Stimulated activated CD4-positive, alpha-beta T cell treated with anti-CD3 and anti-CD28 coated beads, Interleukin-2, amount 100 ng/mL, for 4 hours (primary cell): ENCODE data around the gene PCDHA5.

Experiments
- DNase-seq: peaks from one replicate; pipeline ENCODE4 v3.0.0-alpha.2; 2020; ENCODE audit warnings: low read depth

The PCDHA5 gene

DNA sequence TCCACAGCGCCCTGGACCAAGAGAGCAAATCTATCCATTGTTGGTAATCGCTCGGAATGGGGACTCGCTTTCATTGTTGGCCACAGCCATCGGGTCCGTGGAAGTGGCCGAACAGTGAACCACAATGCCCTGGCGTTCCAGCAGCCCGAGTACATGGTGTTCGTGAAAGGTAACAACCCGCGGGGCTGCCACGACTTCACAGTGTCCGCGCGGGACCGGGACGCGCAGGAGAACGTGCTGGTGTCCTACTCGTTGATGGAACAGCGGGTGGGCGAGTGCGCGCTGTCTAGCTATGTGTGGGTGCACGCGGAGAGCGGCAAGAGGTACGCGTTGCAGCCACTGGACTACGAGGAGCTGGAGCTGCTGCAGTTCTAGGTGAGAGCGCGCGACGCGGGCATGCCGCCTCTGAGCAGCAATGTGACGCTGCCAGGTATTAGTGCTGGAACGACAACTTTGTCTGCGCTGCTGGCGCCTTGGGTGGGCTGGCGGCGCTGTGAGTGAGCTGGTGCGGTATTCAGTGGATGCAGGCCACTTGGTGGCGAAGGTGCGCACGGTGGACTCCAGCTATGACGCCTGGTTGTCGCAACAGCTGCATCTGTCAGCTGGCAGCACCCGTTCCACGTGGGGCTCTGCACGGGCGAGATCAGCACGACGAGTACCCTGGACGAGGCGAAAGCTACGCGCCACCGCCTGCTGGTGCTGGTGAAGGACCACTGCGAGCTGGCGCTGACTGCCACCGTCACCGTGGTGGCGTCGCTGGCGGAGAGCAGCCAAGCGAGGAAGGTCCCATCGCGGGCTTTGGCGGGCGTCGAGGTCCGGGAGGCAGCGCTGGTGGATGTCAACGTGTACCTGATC, 41.3 kb downstream of the PCDHA5 start:
- DNase-seq: no peak

DNA sequence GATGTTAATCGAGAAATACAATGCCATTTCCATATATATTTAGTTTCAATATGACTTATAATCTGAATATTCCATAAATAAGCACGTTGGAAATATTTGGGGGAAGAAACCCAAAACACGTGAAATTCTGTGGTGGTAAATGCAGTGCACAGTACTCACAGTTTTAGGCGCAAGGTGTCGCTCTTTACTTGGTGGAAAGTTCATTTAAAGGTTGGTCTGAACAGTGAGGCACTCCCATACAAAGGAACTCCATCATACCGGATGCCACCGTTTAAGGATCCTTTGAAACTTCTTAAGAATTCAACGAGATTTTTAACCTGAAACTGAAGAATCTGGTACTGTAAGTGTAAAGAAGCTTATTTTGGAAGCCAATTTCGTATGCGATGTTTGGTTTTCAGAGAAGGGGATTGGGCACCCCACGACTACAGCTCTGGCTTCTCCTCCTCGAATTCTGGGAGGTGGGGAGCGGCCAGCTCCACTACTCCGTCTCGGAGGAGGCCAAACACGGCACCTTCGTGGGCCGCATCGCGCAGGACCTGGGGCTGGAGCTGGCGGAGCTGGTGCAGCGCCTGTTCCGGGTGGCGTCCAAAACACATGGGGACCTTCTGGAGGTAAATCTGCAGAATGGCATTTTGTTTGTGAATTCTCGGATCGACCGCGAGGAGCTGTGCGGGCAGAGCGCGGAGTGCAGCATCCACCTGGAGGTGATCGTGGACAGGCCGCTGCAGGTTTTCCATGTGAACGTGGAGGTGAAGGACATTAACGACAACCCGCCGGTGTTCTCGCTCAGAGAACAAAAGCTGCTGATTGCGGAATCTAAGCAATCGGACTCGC, 47.5 kb downstream of the PCDHA5 start, which contains the start of gene PCDHA11:
PCDHA11 (plus strand) TSS at position 237 of the 834 bp plus-strand sequence; CDS start at position 384, 147 bp downstream.
- DNase-seq: no peak

DNA sequence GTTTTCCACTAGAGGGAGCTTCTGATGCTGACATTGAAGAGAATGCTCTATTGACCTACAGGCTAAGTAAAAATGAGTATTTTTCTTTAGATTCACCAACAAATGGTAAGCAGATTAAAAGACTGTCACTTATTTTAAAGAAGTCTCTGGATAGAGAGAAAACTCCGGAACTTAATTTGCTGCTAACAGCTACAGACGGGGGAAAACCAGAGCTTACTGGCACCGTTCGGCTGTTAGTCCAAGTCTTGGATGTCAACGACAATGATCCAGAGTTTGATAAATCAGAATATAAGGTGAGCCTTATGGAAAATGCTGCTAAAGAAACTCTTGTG, 48.1 kb downstream of the PCDHA5 start:
- DNase-seq: no peak

DNA sequence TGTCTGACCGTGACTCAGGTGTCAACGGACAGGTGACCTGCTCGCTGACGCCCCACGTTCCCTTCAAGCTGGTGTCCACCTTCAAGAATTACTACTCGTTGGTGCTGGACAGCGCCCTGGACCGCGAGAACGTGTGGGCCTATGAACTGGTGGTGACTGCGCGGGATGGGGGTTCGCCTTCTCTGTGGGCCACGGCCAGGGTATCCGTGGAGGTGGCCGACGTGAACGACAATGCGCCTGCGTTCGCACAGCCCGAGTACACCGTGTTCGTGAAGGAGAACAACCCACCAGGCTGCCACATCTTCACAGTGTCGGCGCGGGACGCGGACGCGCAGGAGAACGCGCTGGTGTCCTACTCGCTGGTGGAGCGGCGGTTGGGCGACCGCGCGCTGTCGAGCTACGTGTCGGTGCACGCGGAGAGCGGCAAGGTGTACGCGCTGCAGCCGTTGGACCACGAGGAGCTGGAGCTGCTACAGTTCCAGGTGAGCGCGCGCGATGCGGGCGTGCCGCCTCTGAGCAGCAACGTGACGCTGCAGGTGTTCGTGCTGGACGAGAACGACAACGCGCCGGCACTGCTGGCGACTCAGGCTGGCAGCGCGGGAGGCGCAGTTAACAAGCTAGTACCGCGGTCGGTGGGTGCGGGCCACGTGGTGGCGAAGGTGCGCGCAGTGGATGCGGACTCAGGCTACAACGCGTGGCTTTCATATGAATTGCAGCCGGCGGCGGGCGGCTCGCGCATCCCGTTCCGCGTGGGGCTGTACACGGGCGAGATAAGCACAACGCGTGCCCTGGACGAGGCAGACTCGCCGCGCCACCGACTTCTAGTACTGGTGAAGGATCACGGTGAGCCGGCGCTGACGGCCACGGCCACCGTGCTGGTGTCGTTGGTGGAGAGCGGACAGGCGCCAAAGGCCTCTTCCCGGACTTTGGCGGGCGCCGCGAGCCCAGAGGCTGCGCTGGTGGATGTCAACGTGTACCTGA, 49.1 kb downstream of the PCDHA5 start:
- no peak for DNase-seq
